Caco-2 (cell line): ENCODE measurements around the gene VSTM2L. TPM values are rescaled to one million over a fixed set of nuclear protein-coding genes. Genes with fewer than 3 reads are reported as not detected.

Experiments
- BruUV-seq: library from RNA; stranded (reverse); fragments of 400-500 nt; replicated peaks from 2 replicates; lab custom pipeline; 2021; lab: Mats Ljungman, UMichigan
- CTCF ChIA-PET: fragments of 300-600 bp; sonication (Branson Sonifier 250); formaldehyde crosslinking; loops from one replicate; lab custom pipeline; 2022; ENCODE audit warnings: antibody characterized with exemption; lab: Charles Lee
- POLR2A ChIA-PET: fragments of 300-600 bp; sonication (Branson Sonifier 250); formaldehyde crosslinking; loops from one replicate; lab custom pipeline; 2022; ENCODE audit warnings: antibody characterized with exemption; lab: Charles Lee
- DNase-seq, 2 experiments: peaks; one replicate each; pipeline versions ENCODE4 v3.0.0 to v3.0.0-alpha.2; 2020 to 2022
- H3K27me3 ChIP-seq: replicated peaks from 2 replicates; pipeline ENCODE4 v1.6.0; 2011; ENCODE audit warnings: low read length; ENCODE audit not compliant: control insufficient read depth, insufficient read depth
- H3K36me3 ChIP-seq: 2 replicates; pipeline ENCODE4 v1.5.1; 2011; ENCODE audit warnings: low read length; ENCODE audit not compliant: control insufficient read depth, insufficient read depth
- H3K4me1 ChIP-seq: fragments of 250-450 bp; sonication (Bioruptor Pico); 2 replicates; pipeline ENCODE4 v1.5.1; 2020; ENCODE audit warnings: mild to moderate bottlenecking
- H3K4me3 ChIP-seq: 2 replicates; pipeline ENCODE4 v1.5.1; 2011; ENCODE audit warnings: low read depth, mild to moderate bottlenecking, control low read depth, low read length
- H3K9me3 ChIP-seq: fragments of 250-450 bp; sonication (Bioruptor Pico); 2 replicates; pipeline ENCODE4 v1.5.1; 2020; ENCODE audit warnings: mild to moderate bottlenecking, moderate library complexity
- H3K27ac Mint-ChIP-seq: one replicate; pipeline ENCODE4 v1.8.0; 2022; ENCODE audit warnings: mixed read lengths; ENCODE audit not compliant: unreplicated experiment
- H3K27me3 Mint-ChIP-seq: one replicate; pipeline ENCODE4 v1.8.0; 2022; ENCODE audit warnings: mixed read lengths; ENCODE audit not compliant: insufficient read depth, unreplicated experiment
- H3K36me3 Mint-ChIP-seq: one replicate; pipeline ENCODE4 v1.8.0; 2022; ENCODE audit warnings: mild to moderate bottlenecking, mixed read lengths; ENCODE audit not compliant: insufficient read depth, unreplicated experiment
- H3K4me1 Mint-ChIP-seq: one replicate; pipeline ENCODE4 v1.8.0; 2022; ENCODE audit warnings: low read depth, mixed read lengths; ENCODE audit not compliant: unreplicated experiment
- H3K4me3 Mint-ChIP-seq: one replicate; pipeline ENCODE4 v1.8.0; 2022; ENCODE audit warnings: mild to moderate bottlenecking, moderate library complexity, mixed read lengths; ENCODE audit not compliant: unreplicated experiment
- H3K9me3 Mint-ChIP-seq: one replicate; pipeline ENCODE4 v1.8.0; 2022; ENCODE audit warnings: mixed read lengths; ENCODE audit not compliant: unreplicated experiment
- CTCF ChIP-seq, 2 experiments: fragments of 200-600 bp in 1 of 2; IDR thresholded peaks; 1 replicate in 1 of 2; 2 replicates in 1 of 2; pipeline versions ENCODE4 v1.5.1 to v1.8.0; 2011 to 2022; ENCODE audit warnings: antibody characterized with exemption in 1 of 2, control low read depth in 1 of 2, inconsistent platforms in 1 of 2, low read depth in 1 of 2, low read length in 1 of 2, mild to moderate bottlenecking in 1 of 2, moderate library complexity in 1 of 2; ENCODE audit not compliant: insufficient read depth in 1 of 2, severe bottlenecking in 1 of 2, unreplicated experiment in 1 of 2
- intact Hi-C: fragments of 100-400 bp; cut with micrococcal nuclease; formaldehyde crosslinking; loops from one replicate; pipeline ENCODE4 v1.10.0; 2022; ENCODE audit not compliant: unreplicated experiment
- total RNA-seq: library from RNA; stranded (reverse); gene quantifications from 2 replicates; pipeline ENCODE4 v1.2.3, GENCODE V29; 2022

Gene VSTM2L
- total RNA-seq, 1 experiment from 2014 or later: not detected

- Mint-ChIP-seq H3K9me3 (no peaks in the 10 kb centered on the region), H3K36me3 (no peaks in the 10 kb centered on the region), H3K27me3 (peaks cover 21% of the 10 kb centered on the region), H3K4me3 (no peak overlapping the region), H3K4me1 (peaks cover 4% of the 10 kb centered on the region), H3K27ac (no peak overlapping the region)
- no peak for DNase-seq
- H3K4me3 ChIP-seq: no peak overlapping the region
- peaks cover 3% of the 10 kb centered on the region; the same call in 1 of the 2 replicates for H3K27me3 ChIP-seq
- no peak for TF ChIP-seq CTCF (IDR thresholded peaks at IDR 0.05; ENCODE audit: insufficient read depth in 1 of 2, low read depth in 1 of 2, low read length in 1 of 2, severe bottlenecking in 1 of 2, unreplicated experiment in 1 of 2)
- ChIA-PET POLR2A (no interaction called here), CTCF (interaction anchor here (1.0 kb wide), 1 partner anchor 81 kb away, joined by 5 read pairs; no protein-coding TSS in a partner anchor)
- intact Hi-C loops: no loop called here
- no peaks in the 10 kb centered on the region for H3K36me3 ChIP-seq
- H3K9me3 ChIP-seq: no peaks in the 10 kb centered on the region
- BruUV-seq: no TSS peak
- H3K4me1 ChIP-seq: no peaks in the 10 kb centered on the region
These were observed 8.3 kb downstream of the VSTM2L start for GRCh38 chr20:37911261-37911660.

GRCh38 chr20:37911838-37912281, 8.9 kb downstream of the VSTM2L start:
- TF ChIP-seq CTCF (IDR thresholded peaks at IDR 0.05; ENCODE audit: insufficient read depth in 1 of 2, low read depth in 1 of 2, low read length in 1 of 2, severe bottlenecking in 1 of 2, unreplicated experiment in 1 of 2): no peak
- Mint-ChIP-seq H3K27ac (no peak overlapping the region), H3K4me1 (peaks cover 8% of the 10 kb centered on the region), H3K4me3 (no peak overlapping the region), H3K27me3 (peaks cover 25% of the 10 kb centered on the region), H3K9me3 (no peaks in the 10 kb centered on the region), H3K36me3 (no peaks in the 10 kb centered on the region)
- no peaks in the 10 kb centered on the region for H3K4me1 ChIP-seq
- intact Hi-C loops: no loop called here
- H3K9me3 ChIP-seq: no peaks in the 10 kb centered on the region
- peak in 1 of 2 experiments; percentile 49 for DNase-seq
- no peak overlapping the region for H3K4me3 ChIP-seq
- no TSS peak for BruUV-seq
- ChIA-PET POLR2A (no interaction called here), CTCF (interaction anchor here (1.0 kb wide), 1 partner anchor 81 kb away, joined by 5 read pairs; no protein-coding TSS in a partner anchor)
- peaks cover 2% of the 10 kb centered on the region; the same call in 1 of the 2 replicates for H3K27me3 ChIP-seq
- no peaks in the 10 kb centered on the region for H3K36me3 ChIP-seq

- H3K36me3 Mint-ChIP-seq: no peaks in the 10 kb centered on the region
- H3K4me1 Mint-ChIP-seq: peaks cover 8% of the 10 kb centered on the region
These were observed 9.9 kb downstream of the VSTM2L start for GRCh38 chr20:37912874-37913273.

More at GRCh38 chr20:37912874-37913273, 9.9 kb downstream of the VSTM2L start:
- Histone ChIP-seq H3K27me3 (peaks cover 2% of the 10 kb centered on the region; the same call in 1 of the 2 replicates), H3K4me1 (no peaks in the 10 kb centered on the region), H3K36me3 (no peaks in the 10 kb centered on the region), H3K9me3 (no peaks in the 10 kb centered on the region), H3K4me3 (no peak overlapping the region)
- no TSS peak for BruUV-seq
- H3K9me3 Mint-ChIP-seq: no peaks in the 10 kb centered on the region
- DNase-seq: no peak
- intact Hi-C loops: no loop called here
- ChIA-PET POLR2A (no interaction called here), CTCF (interaction anchor here (0.6 to 1.7 kb wide), 2 partner anchors 349 to 721 kb away, joined by 3 to 4 read pairs; no protein-coding TSS in a partner anchor)
- H3K4me3 Mint-ChIP-seq: no peak overlapping the region
- no peak for TF ChIP-seq CTCF (IDR thresholded peaks at IDR 0.05; ENCODE audit: insufficient read depth in 1 of 2, low read depth in 1 of 2, low read length in 1 of 2, severe bottlenecking in 1 of 2, unreplicated experiment in 1 of 2)
- H3K27me3 Mint-ChIP-seq: peaks cover 27% of the 10 kb centered on the region
- H3K27ac Mint-ChIP-seq: no peak overlapping the region
